ENCODE results near the gene PPIL3. TPM values are rescaled to one million over a fixed set of nuclear protein-coding genes. Genes with fewer than 3 reads are reported as not detected.

The PPIL3 gene
- polyA plus RNA-seq, 1 donor from 2014 or later = 109 TPM

- Histone ChIP-seq H3K9me3 (ENCODE audit: low read length) (no peaks in the 10 kb centered on the region), H3K36me3 (ENCODE audit: insufficient read depth, low read length) (peaks cover 17% of the 10 kb centered on the region), H2AFZ (ENCODE audit: low read depth, low read length) (no peak overlapping the region), H3K9me2 (ENCODE audit: insufficient read depth, low read length) (no peaks in the 10 kb centered on the region), H4K20me1 (ENCODE audit: insufficient read depth) (peaks cover 51% of the 10 kb centered on the region), H3F3A (ENCODE audit: insufficient read depth, low read length, poor library complexity, severe bottlenecking) (peaks cover 4% of the 10 kb centered on the region), H3K4me3 (ENCODE audit: low read length) (no peak overlapping the region), H3K4me2 (ENCODE audit: low read length) (no peak overlapping the region), H3K27me3 (ENCODE audit: insufficient read depth, low read depth, low read length) (no peaks in the 10 kb centered on the region), H3K27ac (ENCODE audit: low read length) (no peak overlapping the region), H3K9ac (ENCODE audit: low read length) (no peak overlapping the region), H3K79me2 (replicated peaks; ENCODE audit: insufficient read depth, low read length) (peaks cover 62% of the 10 kb centered on the region)
- TF ChIP-seq TAF1 (IDR thresholded peaks at IDR 0.05; ENCODE audit: low read depth) = no peak
These were observed 32.1 kb downstream of the PPIL3 start for GRCh38 chr2:200856806-200857205.

GRCh38 chr2:200852605-200853004 is 36.3 kb downstream of the PPIL3 start:
- H3F3A ChIP-seq (ENCODE audit: insufficient read depth, low read length, poor library complexity, severe bottlenecking) = no peaks in the 10 kb centered on the region
- no peak overlapping the region for H3K4me2 ChIP-seq (ENCODE audit: low read length)
- no peak overlapping the region for H3K4me3 ChIP-seq (ENCODE audit: low read length)
- no peaks in the 10 kb centered on the region for H3K27me3 ChIP-seq (ENCODE audit: insufficient read depth, low read depth, low read length)
- no peak overlapping the region for H3K9ac ChIP-seq (ENCODE audit: low read length)
- no peak overlapping the region for H3K27ac ChIP-seq (ENCODE audit: low read length)
- H2AFZ ChIP-seq (ENCODE audit: low read depth, low read length) = no peak overlapping the region
- H3K36me3 ChIP-seq (ENCODE audit: insufficient read depth, low read length) = peaks cover 8% of the 10 kb centered on the region
- peaks cover 15% of the 10 kb centered on the region for H4K20me1 ChIP-seq (ENCODE audit: insufficient read depth)
- H3K79me2 ChIP-seq (replicated peaks; ENCODE audit: insufficient read depth, low read length) = peaks cover 20% of the 10 kb centered on the region
- TF ChIP-seq SMC3 (conservative IDR thresholded peaks at IDR 0.05; ENCODE audit: poor library complexity) (no peak), POLR2AphosphoS5 (IDR thresholded peaks at IDR 0.05) (no peak), MXI1 (conservative IDR thresholded peaks at IDR 0.05; ENCODE audit: poor library complexity, severe bottlenecking) (no peak), CTCF (IDR thresholded peaks at IDR 0.05; ENCODE audit: poor library complexity, severe bottlenecking) (no peak), EZH2 (IDR thresholded peaks at IDR 0.05; ENCODE audit: borderline replicate concordance, insufficient read depth, low read length, poor library complexity, severe bottlenecking) (no peak), REST (IDR thresholded peaks at IDR 0.05; ENCODE audit: borderline replicate concordance) (no peak), EP300 (conservative IDR thresholded peaks at IDR 0.05; ENCODE audit: poor library complexity, severe bottlenecking) (no peak), TAF1 (IDR thresholded peaks at IDR 0.05; ENCODE audit: low read depth) (no peak), RAD21 (conservative IDR thresholded peaks at IDR 0.05) (no peak)
- no peaks in the 10 kb centered on the region for H3K9me2 ChIP-seq (ENCODE audit: insufficient read depth, low read length)
- H3K9me3 ChIP-seq (ENCODE audit: low read length) = no peaks in the 10 kb centered on the region
